HepG2 (cell line): Measurements from ENCODE around the gene NKD2. TPM values are rescaled to one million over a fixed set of nuclear protein-coding genes. Genes with fewer than 3 reads are reported as not detected.
A peak's percentile ranks its signal among the peaks of the same experiment; 100 is the strongest.

Experiments used
- ATAC-seq: fragments of 200-7000 bp; cut with Tn5 transposase; 3 replicates; pipeline ENCODE4 v1.9.1; 2020; ENCODE audit warnings: mild to moderate bottlenecking, moderate library complexity
- BruUV-seq: library from RNA; stranded (reverse); fragments of 400-500 nt; replicated peaks from 2 replicates; lab custom pipeline; 2021; lab: Mats Ljungman, UMichigan
- CTCF ChIA-PET: fragments of 300-600 bp; formaldehyde crosslinking; extraction: SDS; loops from one replicate; lab custom pipeline; 2021; ENCODE audit warnings: low total read pairs, inconsistent platforms, low intra/inter-chr PET ratio; lab: Yijun Ruan, JAX
- POLR2A ChIA-PET: fragments of 350-600 bp; sonication (Branson Sonifier 250); formaldehyde crosslinking; loops from one replicate; lab custom pipeline; 2020; ENCODE audit warnings: antibody characterized with exemption, inconsistent platforms; lab: Yijun Ruan, JAX
- DNase-seq: peaks from one replicate; pipeline ENCODE4 v3.0.0-alpha.2; 2015; ENCODE audit warnings: low spot score
- FAIRE-seq: peaks from 3 replicates; lab custom pipeline; 2011; peaks lifted over from hg19 to GRCh38; lab: Jason Lieb, UNC
- H2AFZ ChIP-seq: one replicate; pipeline ENCODE4 v1.6.1; 2011; ENCODE audit warnings: low read length, inconsistent platforms
- H3K27ac ChIP-seq: fragments of 300-600 bp; 3 replicates; pipeline ENCODE4 v1.8.0; 2011; ENCODE audit warnings: mixed run types, mild to moderate bottlenecking, mixed read lengths, low read length, inconsistent platforms; ENCODE audit not compliant: insufficient read depth; ENCODE audit errors: extremely low read length
- H3K27me3 ChIP-seq, 2 experiments: fragments of 200-600 bp in 1 of 2; 2 replicates in 1 of 2; 3 replicates in 1 of 2; pipeline versions ENCODE4 v1.6.0 to v1.8.0; 2011; ENCODE audit warnings: low read length in 2 of 2, mild to moderate bottlenecking in 2 of 2, moderate library complexity in 2 of 2, inconsistent platforms in 1 of 2; ENCODE audit not compliant: insufficient read depth in 2 of 2, control insufficient read depth in 1 of 2
- H3K36me3 ChIP-seq, 2 experiments: fragments of 200-600 bp in 1 of 2; replicated peaks in 1 of 2; 2 replicates in 1 of 2; 3 replicates in 1 of 2; pipeline versions ENCODE4 v1.5.1 to v1.8.0; 2011; ENCODE audit warnings: low read length in 2 of 2, inconsistent platforms in 1 of 2; ENCODE audit not compliant: insufficient read depth in 2 of 2, control insufficient read depth in 1 of 2
- H3K4me1 ChIP-seq: 2 replicates; pipeline ENCODE4 v1.5.1; 2012; ENCODE audit warnings: low read length, inconsistent platforms; ENCODE audit not compliant: insufficient read depth
- H3K4me2 ChIP-seq: 2 replicates; pipeline ENCODE4 v1.6.0; 2011; ENCODE audit warnings: low read depth, low read length, inconsistent platforms
- H3K4me3 ChIP-seq, 3 experiments: fragments of 200-600 bp in 1 of 3; sonication (generic), shearing (Covaris generic) in 1 of 3; replicated peaks in 1 of 3; 2 replicates each; pipeline ENCODE4 v1.5.1; 2011 to 2016; ENCODE audit warnings: low read length in 3 of 3, inconsistent platforms in 2 of 3, low read depth in 2 of 3, mild to moderate bottlenecking in 2 of 3, control low read depth in 1 of 3, mixed read lengths in 1 of 3; ENCODE audit not compliant: insufficient read depth in 1 of 3
- H3K79me2 ChIP-seq: one replicate; pipeline ENCODE4 v1.6.1; 2011; ENCODE audit warnings: low read length, inconsistent platforms; ENCODE audit not compliant: insufficient read depth
- H3K9ac ChIP-seq: 2 replicates; pipeline ENCODE4 v1.6.0; 2011; ENCODE audit warnings: mild to moderate bottlenecking, low read depth, low read length, inconsistent platforms; ENCODE audit not compliant: insufficient read depth
- H3K9me3 ChIP-seq: 2 replicates; pipeline ENCODE4 v1.5.1; 2012; ENCODE audit warnings: mild to moderate bottlenecking, low read length
- H4K20me1 ChIP-seq: 2 replicates; pipeline ENCODE4 v1.6.0; 2011; ENCODE audit warnings: inconsistent platforms, mild to moderate bottlenecking, low read length, moderate library complexity; ENCODE audit not compliant: insufficient read depth
- AGO2 ChIP-seq: fragments of 200-400 bp; formaldehyde crosslinking; optimal IDR thresholded peaks from 2 replicates; pipeline ENCODE3; 2017; ENCODE audit warnings: mild to moderate bottlenecking, low read depth, low read length, moderate library complexity
- ATF7 ChIP-seq, 2 experiments: fragments of 450-650 bp in 1 of 2; sonication (generic) in 1 of 2; formaldehyde crosslinking in 1 of 2; IDR thresholded peaks; 2 replicates each; pipeline versions ENCODE4 v1.4.0 to v1.6.1; 2016 to 2020; ENCODE audit warnings: antibody characterized with exemption in 1 of 2, mild to moderate bottlenecking in 1 of 2, missing genetic modification reagents in 1 of 2
- PRPF4 ChIP-seq: fragments of 200-400 bp; formaldehyde crosslinking; IDR thresholded peaks from 2 replicates; pipeline ENCODE4 v1.6.1; 2016; ENCODE audit warnings: low read length, low read depth; ENCODE audit not compliant: poor library complexity, severe bottlenecking
- RBFOX2 ChIP-seq: fragments of 200-400 bp; formaldehyde crosslinking; IDR thresholded peaks from 2 replicates; pipeline ENCODE4 v1.6.1; 2017; ENCODE audit warnings: low read depth, mild to moderate bottlenecking, low read length
- RXRA ChIP-seq: sonication (generic); formaldehyde crosslinking; IDR thresholded peaks from 2 replicates; pipeline ENCODE4 v1.5.1; 2020; ENCODE audit warnings: missing genetic modification reagents
- SCMH1 ChIP-seq: sonication (generic); formaldehyde crosslinking; IDR thresholded peaks from 2 replicates; pipeline ENCODE4 v1.9.0; 2021; ENCODE audit warnings: missing genetic modification reagents, mild to moderate bottlenecking, borderline replicate concordance
- TAF1 ChIP-seq: sonication (generic); formaldehyde crosslinking; IDR thresholded peaks from 2 replicates; pipeline ENCODE4 v1.4.0; 2020; ENCODE audit warnings: missing genetic modification reagents
- TP53 ChIP-seq: sonication (generic); formaldehyde crosslinking; conservative IDR thresholded peaks from 2 replicates; pipeline ENCODE4 v1.4.0; 2020; ENCODE audit warnings: missing genetic modification reagents
- ZNF264 ChIP-seq: sonication (generic); formaldehyde crosslinking; IDR thresholded peaks from 2 replicates; pipeline ENCODE4 v1.4.0; 2020; ENCODE audit warnings: missing genetic modification reagents
- ZNF550 ChIP-seq: sonication (generic); formaldehyde crosslinking; IDR thresholded peaks from 2 replicates; pipeline ENCODE4 v1.4.0; 2020; ENCODE audit warnings: mild to moderate bottlenecking, missing genetic modification reagents, borderline replicate concordance
- ZNF557 ChIP-seq: sonication (generic); formaldehyde crosslinking; IDR thresholded peaks from 2 replicates; pipeline ENCODE4 v1.4.0; 2020; ENCODE audit warnings: missing genetic modification reagents
- ZNF720 ChIP-seq: sonication (generic); formaldehyde crosslinking; IDR thresholded peaks from 2 replicates; pipeline ENCODE4 v1.4.0; 2020; ENCODE audit warnings: missing genetic modification reagents
- WGBS: methylation state at CpG from one replicate; pipeline ENCODE4 v1.1.6; 2017; ENCODE audit warnings: low lambda C conversion rate; 5-methylcytosine and 5-hydroxymethylcytosine counted together
- in situ Hi-C: cut with HindIII; loops from 2 replicates; pipeline ENCODE4 v1.10.0; 2017; ENCODE audit warnings: low pct_unique_long_range_greater_than_20kb; ENCODE audit not compliant: extremely low pct_ligation_motif_present
- intact Hi-C: fragments of 100-400 bp; cut with micrococcal nuclease; formaldehyde crosslinking; loops from one replicate; pipeline ENCODE4 v1.10.0; 2022; ENCODE audit not compliant: unreplicated experiment
- polyA plus RNA-seq, 8 experiments: library from polyadenylated mRNA; depleted of rRNA in 3 of 8; stranded (reverse) in 7 of 8; unstranded in 1 of 8; fragments of >200 nt; fragmentation: Illumina TruSeq in 4 of 8; extraction: Trizol in 4 of 8; gene quantifications; 2 replicates each; pipeline versions ENCODE4 v1.2.1 to v1.2.3, GENCODE V29; 2011 to 2016; ENCODE audit warnings: low read depth in 4 of 8, missing spikeins in 1 of 8, mixed read lengths in 1 of 8; ENCODE audit not compliant: insufficient read depth in 1 of 8
- total RNA-seq, 5 experiments: library from RNA; depleted of rRNA; stranded (reverse); fragments of >200 nt; fragmentation: Illumina TruSeq; extraction: Trizol; gene quantifications; 2 replicates each; pipeline ENCODE4 v1.2.3, GENCODE V29; 2016; ENCODE audit warnings: low read depth in 1 of 5
- TF ChIP-seq, protein P1 (sequence below): sonication (generic); formaldehyde crosslinking; IDR thresholded peaks from 2 replicates; pipeline ENCODE4 v1.8.0; 2022; ENCODE audit warnings: missing genetic modification reagents, mild to moderate bottlenecking, inconsistent platforms, borderline replicate concordance
- TF ChIP-seq, protein P2 (sequence below): sonication (generic); formaldehyde crosslinking; IDR thresholded peaks from 2 replicates; pipeline ENCODE4 v1.5.0; 2020; ENCODE audit warnings: missing genetic modification reagents
- TF ChIP-seq, protein P3 (sequence below): fragments of 450-650 bp; IDR thresholded peaks from 2 replicates; pipeline ENCODE4 v1.6.1; 2016

NKD2 gene
- total and polyA plus RNA-seq, 2 of the 13 experiments (the other 11 are each of a cell fraction or from before 2014, with no cell fraction given), result 0.53 to 0.82 TPM

DNA sequence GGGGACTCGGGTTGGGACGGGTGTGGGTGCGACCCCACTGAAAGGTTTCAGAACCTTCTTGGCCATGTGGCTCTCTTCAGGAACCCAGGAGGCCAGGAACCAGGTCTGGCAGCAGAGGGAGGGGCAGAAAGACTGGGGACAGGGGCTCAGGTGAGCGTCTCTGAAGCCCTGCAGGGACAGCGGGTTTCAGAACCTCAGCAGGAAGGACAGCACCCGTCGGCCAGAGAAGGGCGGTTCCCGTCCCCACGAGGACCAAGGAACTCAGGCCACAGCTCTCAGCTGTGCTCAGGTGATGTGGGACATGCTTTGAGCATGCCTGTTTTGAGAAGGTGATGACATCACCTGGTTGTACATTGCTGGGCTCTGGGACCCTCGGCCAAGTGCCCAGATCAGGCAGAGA, 77.5 kb downstream of the NKD2 start:
- no peak overlapping the region for H3K4me2 ChIP-seq
- ChIA-PET CTCF (no interaction called here), POLR2A (no interaction called here)
- no peak for ATAC-seq
- WGBS, result 98% methylated on average over 4 of the region's 11 CpGs
- no peak for DNase-seq
- no peak overlapping the region for H3K27ac ChIP-seq
- BruUV-seq, result no TSS peak
- in situ Hi-C loops (no loop called here), intact Hi-C loops (no loop called here)
- no peaks in the 10 kb centered on the region for H3K27me3 ChIP-seq
- no peak overlapping the region for H2AFZ ChIP-seq
- no peaks in the 10 kb centered on the region for H4K20me1 ChIP-seq
- no peaks in the 10 kb centered on the region for H3K9me3 ChIP-seq
- TF ChIP-seq ZNF557 (CRISPR knock-in tag), result no peak
- peak; percentile 66 for TF ChIP-seq ATF7 (IDR thresholded peaks at IDR 0.05)
- TF ChIP-seq ATF7 (CRISPR knock-in tag; IDR thresholded peaks at IDR 0.05), result no peak
- no peaks in the 10 kb centered on the region for H3K79me2 ChIP-seq
- H3K9ac ChIP-seq, result no peak overlapping the region
- peaks cover 30 to 73% of the 10 kb centered on the region in 2 experiments for H3K36me3 ChIP-seq
- FAIRE-seq, result no peak
- H3K4me1 ChIP-seq, result no peaks in the 10 kb centered on the region
- H3K4me3 ChIP-seq, result no peak overlapping the region

DNA sequence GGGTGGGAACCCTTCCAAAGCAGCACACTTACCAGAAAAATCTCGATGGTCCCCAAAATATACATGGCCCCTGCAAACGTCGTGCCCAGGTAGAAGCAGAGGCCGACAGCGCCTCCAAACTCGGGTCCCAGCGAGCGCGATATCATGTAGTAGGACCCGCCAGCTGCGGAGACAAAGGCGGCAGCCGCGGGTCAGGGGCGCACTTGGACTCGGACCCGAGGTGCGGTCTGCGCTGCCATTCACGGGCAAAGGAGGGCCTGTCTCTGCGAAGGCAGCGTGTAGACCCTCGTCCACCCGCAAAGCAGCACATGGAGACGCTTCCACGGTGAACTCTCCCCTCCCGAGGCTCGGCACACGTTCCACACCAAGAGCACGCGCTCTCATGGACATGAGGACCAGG, 78.3 kb downstream of the NKD2 start:
- Histone ChIP-seq H3K79me2 (no peaks in the 10 kb centered on the region), H4K20me1 (no peaks in the 10 kb centered on the region), H3K27me3 (no peaks in the 10 kb centered on the region), H2AFZ (no peak overlapping the region), H3K4me3 (no peak overlapping the region), H3K36me3 (peaks cover 33 to 72% of the 10 kb centered on the region in 2 experiments), H3K27ac (no peak overlapping the region), H3K4me2 (no peak overlapping the region), H3K9ac (no peak overlapping the region), H3K9me3 (no peaks in the 10 kb centered on the region), H3K4me1 (no peaks in the 10 kb centered on the region)
- DNase-seq (no peak), FAIRE-seq (no peak), ATAC-seq (no peak)
- 95% methylated on average over 4 of the region's 31 CpGs for WGBS
- intact Hi-C loops, result no loop called here
- no TSS peak for BruUV-seq
- ChIA-PET CTCF (no interaction called here), POLR2A (no interaction called here)
- in situ Hi-C loops, result no loop called here
- TF ChIP-seq PRPF4 (no peak), SCMH1 (CRISPR knock-in tag) (no peak), ZNF264 (no peak), ZNF720 (no peak), ZNF550 (CRISPR knock-in tag) (no peak), AGO2 (peak; percentile 80), RXRA (CRISPR knock-in tag) (no peak), TAF1 (no peak), TP53 (no peak), RBFOX2 (0 out of 2 replicates have a peak, but pooled peaks have one; percentile 37)
- TF ChIP-seq, protein P1, sequence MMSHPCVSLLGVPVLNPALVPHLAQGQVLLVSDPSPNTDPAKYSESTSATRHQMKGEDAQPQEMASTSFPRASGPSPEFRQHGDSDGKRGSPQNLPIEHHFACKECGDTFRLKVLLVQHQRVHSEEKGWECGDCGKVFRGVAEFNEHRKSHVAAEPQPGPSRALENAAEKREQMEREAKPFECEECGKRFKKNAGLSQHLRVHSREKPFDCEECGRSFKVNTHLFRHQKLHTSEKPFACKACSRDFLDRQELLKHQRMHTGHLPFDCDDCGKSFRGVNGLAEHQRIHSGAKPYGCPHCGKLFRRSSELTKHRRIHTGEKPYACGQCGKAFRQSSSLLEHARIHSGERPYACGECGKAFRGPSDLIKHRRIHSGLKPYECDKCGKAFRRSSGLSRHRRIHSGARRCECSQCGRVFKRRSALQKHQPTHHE (CRISPR knock-in tag), result no peak
- TF ChIP-seq, protein P2, sequence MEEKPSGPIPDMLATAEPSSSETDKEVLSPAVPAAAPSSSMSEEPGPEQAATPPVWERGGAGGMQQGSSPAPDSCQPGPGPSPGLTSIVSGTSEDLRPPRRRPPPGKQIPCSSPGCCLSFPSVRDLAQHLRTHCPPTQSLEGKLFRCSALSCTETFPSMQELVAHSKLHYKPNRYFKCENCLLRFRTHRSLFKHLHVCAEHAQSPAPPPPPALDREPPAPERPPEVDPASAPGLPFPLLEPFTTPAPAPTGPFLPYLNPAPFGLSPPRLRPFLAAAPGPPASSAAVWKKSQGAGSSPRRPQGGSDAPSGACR (CRISPR knock-in tag), result no peak
- TF ChIP-seq, protein P3, sequence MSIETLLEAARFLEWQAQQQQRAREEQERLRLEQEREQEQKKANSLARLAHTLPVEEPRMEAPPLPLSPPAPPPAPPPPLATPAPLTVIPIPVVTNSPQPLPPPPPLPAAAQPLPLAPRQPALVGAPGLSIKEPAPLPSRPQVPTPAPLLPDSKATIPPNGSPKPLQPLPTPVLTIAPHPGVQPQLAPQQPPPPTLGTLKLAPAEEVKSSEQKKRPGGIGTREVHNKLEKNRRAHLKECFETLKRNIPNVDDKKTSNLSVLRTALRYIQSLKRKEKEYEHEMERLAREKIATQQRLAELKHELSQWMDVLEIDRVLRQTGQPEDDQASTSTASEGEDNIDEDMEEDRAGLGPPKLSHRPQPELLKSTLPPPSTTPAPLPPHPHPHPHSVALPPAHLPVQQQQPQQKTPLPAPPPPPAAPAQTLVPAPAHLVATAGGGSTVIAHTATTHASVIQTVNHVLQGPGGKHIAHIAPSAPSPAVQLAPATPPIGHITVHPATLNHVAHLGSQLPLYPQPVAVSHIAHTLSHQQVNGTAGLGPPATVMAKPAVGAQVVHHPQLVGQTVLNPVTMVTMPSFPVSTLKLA, result no peak
